Upper lobe of left lung (tissue), 6 donors: ENCODE results near the gene C16orf74. TPM values are rescaled to one million over a fixed set of nuclear protein-coding genes. Genes with fewer than 3 reads are reported as not detected.

ENCODE experiments used
- ATAC-seq, 2 donors: fragments of 200-7000 bp; cut with Tn5 transposase; one replicate each; pipeline ENCODE4 v1.9.1; 2022; ENCODE audit warnings: mild to moderate bottlenecking in 2 of 2, moderate library complexity in 2 of 2; ENCODE audit not compliant: low FRiP score in 2 of 2
- DNase-seq, 2 donors: peaks; one replicate each; pipeline ENCODE4 v3.0.0-alpha.2; 2019 to 2020
- H3K27ac ChIP-seq, 4 donors: fragments of 200-600 bp; sonication (generic); one replicate each; pipeline ENCODE4 v1.5.1; 2016 to 2019
- H3K27me3 ChIP-seq, 4 donors: fragments of 200-600 bp; sonication (generic); one replicate each; pipeline ENCODE4 v1.5.1; 2017 to 2019
- H3K36me3 ChIP-seq, 4 donors: fragments of 200-600 bp; sonication (generic); one replicate each; pipeline ENCODE4 v1.5.1; 2016 to 2019
- H3K4me1 ChIP-seq, 4 donors: fragments of 200-600 bp; sonication (generic); one replicate each; pipeline ENCODE4 v1.5.1; 2018 to 2019
- H3K4me3 ChIP-seq, 4 donors: fragments of 200-600 bp; sonication (generic); one replicate each; pipeline ENCODE4 v1.5.1; 2017 to 2019; ENCODE audit warnings: mild to moderate bottlenecking in 2 of 4, moderate library complexity in 1 of 4
- H3K9me3 ChIP-seq, 4 donors: fragments of 200-600 bp; sonication (generic); one replicate each; pipeline ENCODE4 v1.5.1; 2018 to 2019
- CTCF ChIP-seq, 6 experiments: fragments of 450-650 bp in 4 of 6; fragments of 200-600 bp in 2 of 6; sonication (generic) in 2 of 6; IDR thresholded peaks; one replicate each; pipeline ENCODE4 v1.5.1; 2016 to 2019; ENCODE audit warnings: antibody characterized with exemption in 6 of 6
- EP300 ChIP-seq, 4 donors: sonication (generic); formaldehyde crosslinking; IDR thresholded peaks; one replicate each; pipeline ENCODE4 v1.5.1; 2017; ENCODE audit warnings: antibody characterized with exemption in 4 of 4, control low read depth in 2 of 4
- POLR2A ChIP-seq, 4 donors: fragments of 450-650 bp; IDR thresholded peaks; one replicate each; pipeline ENCODE4 v1.5.1; 2016 to 2017; ENCODE audit warnings: antibody characterized with exemption in 4 of 4, mild to moderate bottlenecking in 2 of 4
- POLR2AphosphoS5 ChIP-seq, 2 donors: sonication (generic); formaldehyde crosslinking; IDR thresholded peaks; one replicate each; pipeline ENCODE4 v1.5.1; 2017; ENCODE audit warnings: antibody characterized with exemption in 2 of 2
- WGBS, 2 donors: methylation state at CpG; one replicate each; pipeline ENCODE4 v1.1.5; 2017 to 2018; 5-methylcytosine and 5-hydroxymethylcytosine counted together
- total RNA-seq, 6 donors: library from RNA; depleted of rRNA in 4 of 6; stranded (reverse); fragments of >200 nt in 4 of 6; gene quantifications; one replicate each; pipeline versions ENCODE4 v1.1.0 to v1.2.1, GENCODE V29; 2016 to 2021
- donor health status: DM: no; HTN: no; CAD: no; lungs with moderate emphysema.
- donor health status: DM: no; HTN: yes; CAD: no; lungs with severe emphysema.

The C16orf74 gene
- total RNA-seq, 6 donors from 2014 or later: 1.2 to 6.3 (median 4.1) TPM; not detected in 1

GRCh38 chr16:85678016-85678415 is 72.9 kb downstream of the C16orf74 start:
- WGBS, 2 donors: 80 to 84% methylated on average over 8 of the region's 8 CpGs
- no peaks in the 10 kb centered on the region for H3K27me3 ChIP-seq
- H3K4me3 ChIP-seq: no peak overlapping the region
- H3K36me3 ChIP-seq: peaks cover under 1 to 36% (median 23%) of the 10 kb centered on the region in 4 donors
- H3K4me1 ChIP-seq: peaks cover 9 to 32% (median 14%) of the 10 kb centered on the region in 4 donors
- ATAC-seq: no peak
- no peak overlapping the region for H3K27ac ChIP-seq
- no peak for TF ChIP-seq POLR2AphosphoS5 (IDR thresholded peaks at IDR 0.05)
- TF ChIP-seq EP300 (IDR thresholded peaks at IDR 0.05): no peak
- no peak for TF ChIP-seq CTCF (IDR thresholded peaks at IDR 0.05)
- no peak for TF ChIP-seq POLR2A (IDR thresholded peaks at IDR 0.05)
- DNase-seq: no peak
- no peaks in the 10 kb centered on the region for H3K9me3 ChIP-seq

- peaks cover 9 to 33% (median 15%) of the 10 kb centered on the region in 4 donors for H3K4me1 ChIP-seq
- H3K4me3 ChIP-seq: no peak overlapping the region
- WGBS, 2 donors: 86 to 89% methylated on average over 6 of the region's 6 CpGs
- no peak overlapping the region for H3K27ac ChIP-seq
- no peak for ATAC-seq
- no peak for TF ChIP-seq POLR2AphosphoS5 (IDR thresholded peaks at IDR 0.05)
- TF ChIP-seq CTCF (IDR thresholded peaks at IDR 0.05): no peak
- no peak for TF ChIP-seq EP300 (IDR thresholded peaks at IDR 0.05)
- TF ChIP-seq POLR2A (IDR thresholded peaks at IDR 0.05): no peak
- no peaks in the 10 kb centered on the region for H3K27me3 ChIP-seq
- no peaks in the 10 kb centered on the region for H3K9me3 ChIP-seq
- peaks cover 5 to 41% (median 28%) of the 10 kb centered on the region in 4 donors for H3K36me3 ChIP-seq
- DNase-seq: no peak
Observed at GRCh38 chr16:85677383-85677967, 73.4 kb downstream of the C16orf74 start.

- H3K4me3 ChIP-seq: no peak overlapping the region
- H3K27ac ChIP-seq: no peak overlapping the region
- H3K36me3 ChIP-seq: peaks cover 12 to 52% (median 38%) of the 10 kb centered on the region in 4 donors
- no peaks in the 10 kb centered on the region for H3K9me3 ChIP-seq
- WGBS, 2 donors: 97 to 100% methylated on average over 5 to 7 of the region's 7 CpGs
- ATAC-seq: no peak
- H3K27me3 ChIP-seq: no peaks in the 10 kb centered on the region
- DNase-seq: no peak
- TF ChIP-seq POLR2AphosphoS5 (IDR thresholded peaks at IDR 0.05) (no peak), POLR2A (IDR thresholded peaks at IDR 0.05) (no peak), CTCF (IDR thresholded peaks at IDR 0.05) (no peak), EP300 (IDR thresholded peaks at IDR 0.05) (no peak)
- peaks cover 9 to 33% (median 15%) of the 10 kb centered on the region in 4 donors for H3K4me1 ChIP-seq
Observed at GRCh38 chr16:85676466-85676865, 74.4 kb downstream of the C16orf74 start.

GRCh38 chr16:85675251-85675874 is 75.5 kb downstream of the C16orf74 start:
- TF ChIP-seq CTCF (IDR thresholded peaks at IDR 0.05) (peak in 1 of 6 experiments; percentile 19), EP300 (IDR thresholded peaks at IDR 0.05) (no peak), POLR2AphosphoS5 (IDR thresholded peaks at IDR 0.05) (no peak), POLR2A (IDR thresholded peaks at IDR 0.05) (no peak)
- no peak overlapping the region for H3K4me3 ChIP-seq
- ATAC-seq (no peak), DNase-seq (no peak)
- H3K9me3 ChIP-seq: no peaks in the 10 kb centered on the region
- H3K4me1 ChIP-seq: peaks cover 5 to 22% (median 15%) of the 10 kb centered on the region in 4 donors
- WGBS, 2 donors: 61 to 65% methylated on average over 4 of the region's 4 CpGs
- no peak overlapping the region for H3K27ac ChIP-seq
- peaks cover 20 to 61% (median 46%) of the 10 kb centered on the region in 4 donors for H3K36me3 ChIP-seq
- no peaks in the 10 kb centered on the region for H3K27me3 ChIP-seq
